IPS-18c (cell line): ENCODE results near the gene BTBD9.

Experiments used
- H3K4me3 ChIP-seq: 2 replicates; pipeline ENCODE4 v1.7.0; 2013; ENCODE audit warnings: low read depth, mild to moderate bottlenecking, low read length, moderate library complexity; ENCODE audit not compliant: insufficient read depth
- H3K9me3 ChIP-seq: one replicate; pipeline ENCODE4 v1.6.1; 2013; ENCODE audit warnings: mild to moderate bottlenecking, low read length, moderate library complexity; ENCODE audit not compliant: control insufficient read depth, insufficient read depth

BTBD9 gene

GRCh38 chr6:38407192-38407591 is 232.5 kb downstream of the BTBD9 start:
- H3K4me3 ChIP-seq, result no peak overlapping the region
- no peaks in the 10 kb centered on the region for H3K9me3 ChIP-seq

- Histone ChIP-seq H3K4me3 (no peak overlapping the region), H3K9me3 (no peaks in the 10 kb centered on the region)
These were observed 233.6 kb downstream of the BTBD9 start for GRCh38 chr6:38406096-38406495.

GRCh38 chr6:38404900-38405556 is 234.7 kb downstream of the BTBD9 start:
- H3K4me3 ChIP-seq, result no peak overlapping the region

GRCh38 chr6:38404355-38404754 is 235.4 kb downstream of the BTBD9 start:
- H3K9me3 ChIP-seq, result no peaks in the 10 kb centered on the region
- H3K4me3 ChIP-seq, result no peak overlapping the region

More at GRCh38 chr6:38404900-38405556, 234.7 kb downstream of the BTBD9 start:
- H3K9me3 ChIP-seq, result no peaks in the 10 kb centered on the region

GRCh38 chr6:38403548-38403947 is 236.2 kb downstream of the BTBD9 start:
- Histone ChIP-seq H3K9me3 (no peaks in the 10 kb centered on the region), H3K4me3 (no peak overlapping the region)

GRCh38 chr6:38400764-38401163 is 239.0 kb downstream of the BTBD9 start:
- Histone ChIP-seq H3K9me3 (no peaks in the 10 kb centered on the region), H3K4me3 (no peak overlapping the region)

- Histone ChIP-seq H3K9me3 (no peaks in the 10 kb centered on the region), H3K4me3 (no peak overlapping the region)
These were observed 239.6 kb downstream of the BTBD9 start for GRCh38 chr6:38400101-38400500.

GRCh38 chr6:38396209-38396608 is 243.5 kb downstream of the BTBD9 start:
- Histone ChIP-seq H3K4me3 (no peak overlapping the region), H3K9me3 (no peaks in the 10 kb centered on the region)

- H3K9me3 ChIP-seq, result no peaks in the 10 kb centered on the region
These were observed 245.7 kb downstream of the BTBD9 start for GRCh38 chr6:38393986-38394385.

GRCh38 chr6:38391626-38392579 is 247.8 kb downstream of the BTBD9 start:
- Histone ChIP-seq H3K4me3 (no peak overlapping the region), H3K9me3 (no peaks in the 10 kb centered on the region)

More at GRCh38 chr6:38393986-38394385, 245.7 kb downstream of the BTBD9 start:
- H3K4me3 ChIP-seq, result no peak overlapping the region

- H3K9me3 ChIP-seq, result no peaks in the 10 kb centered on the region
- no peak overlapping the region for H3K4me3 ChIP-seq
These were observed 248.5 kb downstream of the BTBD9 start for GRCh38 chr6:38391206-38391605.

GRCh38 chr6:38389875-38390274 is 249.9 kb downstream of the BTBD9 start:
- Histone ChIP-seq H3K9me3 (no peaks in the 10 kb centered on the region), H3K4me3 (no peak overlapping the region)

- no peaks in the 10 kb centered on the region for H3K9me3 ChIP-seq
- no peak overlapping the region for H3K4me3 ChIP-seq
These were observed 251.8 kb downstream of the BTBD9 start for GRCh38 chr6:38387971-38388370.

- Histone ChIP-seq H3K9me3 (no peaks in the 10 kb centered on the region), H3K4me3 (no peak overlapping the region)
These were observed 252.3 kb downstream of the BTBD9 start for GRCh38 chr6:38387461-38387860.

GRCh38 chr6:38378801-38379200 is 260.9 kb downstream of the BTBD9 start:
- Histone ChIP-seq H3K4me3 (no peak overlapping the region), H3K9me3 (no peaks in the 10 kb centered on the region)

- Histone ChIP-seq H3K4me3 (no peak overlapping the region), H3K9me3 (no peaks in the 10 kb centered on the region)
These were observed 263.8 kb downstream of the BTBD9 start for GRCh38 chr6:38375937-38376336.

GRCh38 chr6:38375341-38375740 is 264.4 kb downstream of the BTBD9 start:
- no peaks in the 10 kb centered on the region for H3K9me3 ChIP-seq

GRCh38 chr6:38371881-38372280 is 267.8 kb downstream of the BTBD9 start:
- Histone ChIP-seq H3K9me3 (no peaks in the 10 kb centered on the region), H3K4me3 (no peak overlapping the region)

More at GRCh38 chr6:38375341-38375740, 264.4 kb downstream of the BTBD9 start:
- no peak overlapping the region for H3K4me3 ChIP-seq
